SK-N-SH treated with all-trans-retinoic acid at 6 μM for 48 hours (cell line): ENCODE measurements around the gene BUD23.
"Not testable (repeated sequence)": the region's sequence is repeated elsewhere in the genome, so short reads cannot be mapped to it uniquely, and the experiment has no call there.

ENCODE experiments used
- ATAC-seq: fragments of 200-7000 bp; cut with Tn5 transposase; 3 replicates; pipeline ENCODE4 v1.9.1; 2020; ENCODE audit warnings: mild to moderate bottlenecking, moderate library complexity
- ARNTL ChIP-seq: fragments of 450-650 bp; formaldehyde crosslinking; IDR thresholded peaks from 2 replicates; pipeline ENCODE4 v1.5.0; 2020; ENCODE audit warnings: low read depth, mild to moderate bottlenecking, moderate library complexity, borderline replicate concordance
- GLIS3 ChIP-seq: fragments of 250-450 bp; sonication (Bioruptor Pico); IDR thresholded peaks from 2 replicates; pipeline ENCODE4 v1.5.0; 2020; ENCODE audit warnings: mild to moderate bottlenecking, moderate library complexity
- ISL1 ChIP-seq: fragments of 250-450 bp; sonication (Bioruptor Pico); IDR thresholded peaks from 2 replicates; pipeline ENCODE4 v2.1.2; 2022; ENCODE audit warnings: mild to moderate bottlenecking, moderate library complexity
- OSR1 ChIP-seq: fragments of 250-450 bp; sonication (Bioruptor Pico); IDR thresholded peaks from 2 replicates; pipeline ENCODE4 v1.8.0; 2022; ENCODE audit warnings: moderate library complexity, mild to moderate bottlenecking, inconsistent platforms
- RARB ChIP-seq: fragments of 250-450 bp; sonication (Bioruptor Pico); IDR thresholded peaks from 2 replicates; pipeline ENCODE4 v1.8.0; 2021; ENCODE audit warnings: mild to moderate bottlenecking, moderate library complexity
- ZC3H10 ChIP-seq: fragments of 250-450 bp; sonication (Bioruptor Pico); IDR thresholded peaks from 2 replicates; pipeline ENCODE4 v1.5.1; 2021; ENCODE audit warnings: mild to moderate bottlenecking, moderate library complexity
- ZFP3 ChIP-seq: fragments of 250-450 bp; sonication (Bioruptor Pico); IDR thresholded peaks from 2 replicates; pipeline ENCODE4 v1.5.0; 2020; ENCODE audit warnings: mild to moderate bottlenecking, moderate library complexity
- ZFP30 ChIP-seq: fragments of 450-650 bp; formaldehyde crosslinking; IDR thresholded peaks from 2 replicates; pipeline ENCODE4 v1.5.0; 2022; ENCODE audit warnings: mild to moderate bottlenecking, moderate library complexity
- ZNF565 ChIP-seq: fragments of 450-650 bp; formaldehyde crosslinking; conservative IDR thresholded peaks from 2 replicates; pipeline ENCODE4 v1.5.0; 2020; ENCODE audit warnings: low read depth, mild to moderate bottlenecking, moderate library complexity
- ZNF70 ChIP-seq: fragments of 450-650 bp; formaldehyde crosslinking; IDR thresholded peaks from 2 replicates; pipeline ENCODE4 v1.5.0; 2020; ENCODE audit warnings: mild to moderate bottlenecking, moderate library complexity
- ZNF8 ChIP-seq: fragments of 450-650 bp; formaldehyde crosslinking; IDR thresholded peaks from 2 replicates; pipeline ENCODE4 v1.5.0; 2020; ENCODE audit warnings: mild to moderate bottlenecking, moderate library complexity
- TF ChIP-seq, protein P1 (sequence below): fragments of 250-450 bp; sonication (Bioruptor Pico); IDR thresholded peaks from 2 replicates; pipeline ENCODE4 v1.8.0; 2020; ENCODE audit warnings: mild to moderate bottlenecking, moderate library complexity, borderline replicate concordance
- TF ChIP-seq, protein P2 (sequence below): fragments of 250-450 bp; sonication (Bioruptor Pico); IDR thresholded peaks from 2 replicates; pipeline ENCODE4 v1.8.0; 2021; ENCODE audit warnings: low read depth, mild to moderate bottlenecking, moderate library complexity, borderline replicate concordance
- TF ChIP-seq, protein P3 (sequence below): fragments of 250-450 bp; sonication (Bioruptor Pico); IDR thresholded peaks from 2 replicates; pipeline ENCODE4 v1.5.0; 2020; ENCODE audit warnings: mild to moderate bottlenecking, moderate library complexity
- TF ChIP-seq, protein P4 (sequence below): fragments of 250-450 bp; sonication (Bioruptor Pico); IDR thresholded peaks from 2 replicates; pipeline ENCODE4 v1.5.1; 2020; ENCODE audit warnings: low read depth, mild to moderate bottlenecking, moderate library complexity
- TF ChIP-seq, protein P5 (sequence below): fragments of 250-450 bp; sonication (Bioruptor Pico); IDR thresholded peaks from 2 replicates; pipeline ENCODE4 v1.5.1; 2021; ENCODE audit warnings: mild to moderate bottlenecking, moderate library complexity

BUD23 gene

GRCh38 chr7:73650524-73650923 lies 32.9 kb upstream of the BUD23 start:
- TF ChIP-seq ZNF8 (no peak), ZNF70 (CRISPR knock-in tag) (no peak), ARNTL (CRISPR knock-in tag) (no peak), ZFP3 (CRISPR knock-in tag) (no peak), ZFP30 (CRISPR knock-in tag) (no peak), ISL1 (CRISPR knock-in tag) (no peak), OSR1 (no peak)
- TF ChIP-seq, protein P1, sequence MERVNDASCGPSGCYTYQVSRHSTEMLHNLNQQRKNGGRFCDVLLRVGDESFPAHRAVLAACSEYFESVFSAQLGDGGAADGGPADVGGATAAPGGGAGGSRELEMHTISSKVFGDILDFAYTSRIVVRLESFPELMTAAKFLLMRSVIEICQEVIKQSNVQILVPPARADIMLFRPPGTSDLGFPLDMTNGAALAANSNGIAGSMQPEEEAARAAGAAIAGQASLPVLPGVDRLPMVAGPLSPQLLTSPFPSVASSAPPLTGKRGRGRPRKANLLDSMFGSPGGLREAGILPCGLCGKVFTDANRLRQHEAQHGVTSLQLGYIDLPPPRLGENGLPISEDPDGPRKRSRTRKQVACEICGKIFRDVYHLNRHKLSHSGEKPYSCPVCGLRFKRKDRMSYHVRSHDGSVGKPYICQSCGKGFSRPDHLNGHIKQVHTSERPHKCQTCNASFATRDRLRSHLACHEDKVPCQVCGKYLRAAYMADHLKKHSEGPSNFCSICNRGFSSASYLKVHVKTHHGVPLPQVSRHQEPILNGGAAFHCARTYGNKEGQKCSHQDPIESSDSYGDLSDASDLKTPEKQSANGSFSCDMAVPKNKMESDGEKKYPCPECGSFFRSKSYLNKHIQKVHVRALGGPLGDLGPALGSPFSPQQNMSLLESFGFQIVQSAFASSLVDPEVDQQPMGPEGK (CRISPR knock-in tag): no peak
- TF ChIP-seq, protein P2, sequence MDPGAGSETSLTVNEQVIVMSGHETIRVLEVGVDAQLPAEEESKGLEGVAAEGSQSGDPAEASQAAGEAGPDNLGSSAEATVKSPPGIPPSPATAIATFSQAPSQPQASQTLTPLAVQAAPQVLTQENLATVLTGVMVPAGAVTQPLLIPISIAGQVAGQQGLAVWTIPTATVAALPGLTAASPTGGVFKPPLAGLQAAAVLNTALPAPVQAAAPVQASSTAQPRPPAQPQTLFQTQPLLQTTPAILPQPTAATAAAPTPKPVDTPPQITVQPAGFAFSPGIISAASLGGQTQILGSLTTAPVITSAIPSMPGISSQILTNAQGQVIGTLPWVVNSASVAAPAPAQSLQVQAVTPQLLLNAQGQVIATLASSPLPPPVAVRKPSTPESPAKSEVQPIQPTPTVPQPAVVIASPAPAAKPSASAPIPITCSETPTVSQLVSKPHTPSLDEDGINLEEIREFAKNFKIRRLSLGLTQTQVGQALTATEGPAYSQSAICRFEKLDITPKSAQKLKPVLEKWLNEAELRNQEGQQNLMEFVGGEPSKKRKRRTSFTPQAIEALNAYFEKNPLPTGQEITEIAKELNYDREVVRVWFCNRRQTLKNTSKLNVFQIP: no peak
- TF ChIP-seq, protein P3, sequence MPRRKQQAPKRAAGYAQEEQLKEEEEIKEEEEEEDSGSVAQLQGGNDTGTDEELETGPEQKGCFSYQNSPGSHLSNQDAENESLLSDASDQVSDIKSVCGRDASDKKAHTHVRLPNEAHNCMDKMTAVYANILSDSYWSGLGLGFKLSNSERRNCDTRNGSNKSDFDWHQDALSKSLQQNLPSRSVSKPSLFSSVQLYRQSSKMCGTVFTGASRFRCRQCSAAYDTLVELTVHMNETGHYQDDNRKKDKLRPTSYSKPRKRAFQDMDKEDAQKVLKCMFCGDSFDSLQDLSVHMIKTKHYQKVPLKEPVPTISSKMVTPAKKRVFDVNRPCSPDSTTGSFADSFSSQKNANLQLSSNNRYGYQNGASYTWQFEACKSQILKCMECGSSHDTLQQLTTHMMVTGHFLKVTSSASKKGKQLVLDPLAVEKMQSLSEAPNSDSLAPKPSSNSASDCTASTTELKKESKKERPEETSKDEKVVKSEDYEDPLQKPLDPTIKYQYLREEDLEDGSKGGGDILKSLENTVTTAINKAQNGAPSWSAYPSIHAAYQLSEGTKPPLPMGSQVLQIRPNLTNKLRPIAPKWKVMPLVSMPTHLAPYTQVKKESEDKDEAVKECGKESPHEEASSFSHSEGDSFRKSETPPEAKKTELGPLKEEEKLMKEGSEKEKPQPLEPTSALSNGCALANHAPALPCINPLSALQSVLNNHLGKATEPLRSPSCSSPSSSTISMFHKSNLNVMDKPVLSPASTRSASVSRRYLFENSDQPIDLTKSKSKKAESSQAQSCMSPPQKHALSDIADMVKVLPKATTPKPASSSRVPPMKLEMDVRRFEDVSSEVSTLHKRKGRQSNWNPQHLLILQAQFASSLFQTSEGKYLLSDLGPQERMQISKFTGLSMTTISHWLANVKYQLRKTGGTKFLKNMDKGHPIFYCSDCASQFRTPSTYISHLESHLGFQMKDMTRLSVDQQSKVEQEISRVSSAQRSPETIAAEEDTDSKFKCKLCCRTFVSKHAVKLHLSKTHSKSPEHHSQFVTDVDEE (CRISPR knock-in tag): no peak
- TF ChIP-seq, protein P4, sequence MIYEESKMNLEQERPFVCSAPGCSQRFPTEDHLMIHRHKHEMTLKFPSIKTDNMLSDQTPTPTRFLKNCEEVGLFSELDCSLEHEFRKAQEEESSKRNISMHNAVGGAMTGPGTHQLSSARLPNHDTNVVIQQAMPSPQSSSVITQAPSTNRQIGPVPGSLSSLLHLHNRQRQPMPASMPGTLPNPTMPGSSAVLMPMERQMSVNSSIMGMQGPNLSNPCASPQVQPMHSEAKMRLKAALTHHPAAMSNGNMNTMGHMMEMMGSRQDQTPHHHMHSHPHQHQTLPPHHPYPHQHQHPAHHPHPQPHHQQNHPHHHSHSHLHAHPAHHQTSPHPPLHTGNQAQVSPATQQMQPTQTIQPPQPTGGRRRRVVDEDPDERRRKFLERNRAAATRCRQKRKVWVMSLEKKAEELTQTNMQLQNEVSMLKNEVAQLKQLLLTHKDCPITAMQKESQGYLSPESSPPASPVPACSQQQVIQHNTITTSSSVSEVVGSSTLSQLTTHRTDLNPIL (CRISPR knock-in tag): no peak
- no peak for ATAC-seq

DNA sequence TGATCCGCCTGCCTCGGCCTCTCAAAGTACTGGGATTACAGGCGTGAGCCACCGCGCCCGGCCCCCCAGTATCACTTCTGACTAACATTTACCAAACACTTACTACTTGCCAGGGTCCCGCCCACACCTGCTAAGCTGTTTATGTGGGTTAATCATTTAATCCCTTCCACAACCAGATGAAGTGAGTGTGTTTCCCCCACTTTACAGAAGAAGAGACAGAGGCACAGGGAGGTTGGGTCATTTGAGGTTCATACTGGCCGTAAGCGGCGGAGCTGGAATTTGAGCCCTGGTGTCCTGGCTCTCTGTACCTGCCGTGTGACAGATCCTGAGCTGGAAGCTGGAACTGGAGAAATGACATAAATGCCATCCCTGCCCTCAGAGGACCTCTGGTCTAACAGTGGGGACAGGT lies 30.9 kb upstream of the BUD23 start:
- ATAC-seq: no peak
- no peak for TF ChIP-seq ZC3H10 (CRISPR knock-in tag)
- no peak for TF ChIP-seq ZNF8
- TF ChIP-seq RARB (CRISPR knock-in tag): no peak
- TF ChIP-seq, protein P3 (CRISPR knock-in tag): no peak
- TF ChIP-seq, protein P2: no peak
- TF ChIP-seq, protein P5, sequence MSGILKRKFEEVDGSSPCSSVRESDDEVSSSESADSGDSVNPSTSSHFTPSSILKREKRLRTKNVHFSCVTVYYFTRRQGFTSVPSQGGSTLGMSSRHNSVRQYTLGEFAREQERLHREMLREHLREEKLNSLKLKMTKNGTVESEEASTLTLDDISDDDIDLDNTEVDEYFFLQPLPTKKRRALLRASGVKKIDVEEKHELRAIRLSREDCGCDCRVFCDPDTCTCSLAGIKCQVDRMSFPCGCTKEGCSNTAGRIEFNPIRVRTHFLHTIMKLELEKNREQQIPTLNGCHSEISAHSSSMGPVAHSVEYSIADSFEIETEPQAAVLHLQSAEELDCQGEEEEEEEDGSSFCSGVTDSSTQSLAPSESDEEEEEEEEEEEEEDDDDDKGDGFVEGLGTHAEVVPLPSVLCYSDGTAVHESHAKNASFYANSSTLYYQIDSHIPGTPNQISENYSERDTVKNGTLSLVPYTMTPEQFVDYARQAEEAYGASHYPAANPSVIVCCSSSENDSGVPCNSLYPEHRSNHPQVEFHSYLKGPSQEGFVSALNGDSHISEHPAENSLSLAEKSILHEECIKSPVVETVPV (CRISPR knock-in tag): no peak
- no peak for TF ChIP-seq ZFP30 (CRISPR knock-in tag)
- TF ChIP-seq ARNTL (CRISPR knock-in tag): no peak
- no peak for TF ChIP-seq OSR1
- no peak for TF ChIP-seq ISL1 (CRISPR knock-in tag)
- no peak for TF ChIP-seq ZNF565
- TF ChIP-seq GLIS3 (CRISPR knock-in tag): no peak
- TF ChIP-seq, all 23 proteins: peak for 0

GRCh38 chr7:73655309-73655708 lies 28.1 kb upstream of the BUD23 start:
- not testable (repeated sequence) for ATAC-seq
